DND-41 (cell line): ENCODE data around the gene UNCX.

ENCODE experiments used
- CTCF ChIP-seq: IDR thresholded peaks from 2 replicates; pipeline ENCODE4 v1.5.1; 2012; ENCODE audit warnings: borderline replicate concordance, low read length, moderate library complexity, mild to moderate bottlenecking; ENCODE audit not compliant: poor library complexity, severe bottlenecking; ENCODE audit errors: extremely low read depth
- EZH2 ChIP-seq: IDR thresholded peaks from 3 replicates; pipeline ENCODE4 v1.6.1; 2012; ENCODE audit warnings: borderline replicate concordance, low read depth, mild to moderate bottlenecking, moderate library complexity, low read length, inconsistent platforms; ENCODE audit not compliant: severe bottlenecking

DNA sequence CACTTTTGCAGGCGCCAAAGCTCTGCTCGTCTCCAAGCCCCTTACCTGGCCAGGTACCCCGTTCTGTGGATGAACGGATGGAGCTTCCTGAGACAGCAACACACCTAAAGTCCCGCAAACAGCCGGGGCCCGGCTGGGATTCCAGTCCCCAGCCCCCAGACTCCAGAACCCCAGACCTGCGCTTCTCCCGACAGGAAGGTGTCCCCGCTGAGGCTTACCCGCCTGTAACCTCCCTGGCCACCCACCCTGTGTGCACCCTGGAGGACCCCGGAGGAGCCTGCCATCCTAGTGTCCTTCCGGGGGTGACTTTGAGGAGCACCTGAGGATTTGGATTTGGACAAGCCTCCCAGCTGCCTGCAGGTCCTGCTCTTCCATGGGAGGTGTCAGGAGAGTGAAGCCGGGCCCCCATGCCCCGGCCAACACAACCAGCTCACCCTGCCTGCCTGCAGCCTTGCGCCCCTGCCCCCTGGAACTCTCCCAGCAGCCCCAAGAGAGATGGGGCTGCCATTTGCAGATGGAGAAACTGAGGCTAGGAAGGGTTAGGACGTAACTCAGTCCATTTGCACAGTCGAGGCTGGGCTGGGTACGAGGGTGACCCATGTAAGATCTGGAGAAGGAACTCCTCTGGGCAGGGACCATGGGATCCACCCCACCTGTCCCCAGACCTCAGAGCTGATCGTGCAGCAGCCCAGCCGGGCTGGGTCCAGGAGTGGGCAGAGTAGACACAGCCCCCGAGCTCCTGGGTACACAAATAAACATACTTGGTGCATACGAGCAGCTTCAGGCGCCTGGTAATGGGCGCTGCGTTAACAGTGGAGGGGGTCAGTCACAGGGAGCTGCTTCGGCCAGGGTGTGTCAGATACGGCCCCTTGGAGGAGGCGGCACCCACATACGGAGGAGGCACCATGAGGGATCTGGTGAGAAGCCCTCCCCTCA is 31.9 kb downstream of the UNCX start:
- no peak for TF ChIP-seq CTCF
- no peak for TF ChIP-seq EZH2
